ENCODE data around the gene P3H4. TPM values are rescaled to one million over a fixed set of nuclear protein-coding genes. Genes with fewer than 3 reads are reported as not detected.
"Not testable (repeated sequence)": the region's sequence is repeated elsewhere in the genome, so short reads cannot be mapped to it uniquely, and the experiment has no call there.

Gene P3H4
- total and polyA plus RNA-seq, 2 of the 4 experiments (the other 2 are of a cell fraction): 21.5 to 66.7 TPM

DNA sequence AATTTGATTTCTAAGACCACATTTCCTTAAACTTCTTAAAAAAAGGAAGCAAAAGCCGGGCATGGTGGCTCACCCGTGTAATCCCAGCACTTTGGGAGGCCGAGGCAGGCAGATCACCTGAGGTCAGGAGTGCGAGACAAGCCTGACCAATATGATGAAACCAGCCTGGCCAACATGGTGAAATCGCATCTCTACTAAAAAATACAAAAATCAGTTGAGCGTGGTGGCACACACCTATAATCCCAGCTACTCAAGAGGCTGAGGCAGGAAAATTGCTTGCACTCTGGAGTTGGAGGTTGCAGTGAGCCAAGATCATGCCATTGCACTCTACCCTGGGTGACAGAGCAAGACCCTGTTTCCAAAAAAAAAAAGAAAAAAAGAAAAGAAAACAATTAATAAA, 29.0 kb upstream of the P3H4 start:
- H3K23ac ChIP-seq (ENCODE audit: low read depth, low read length); H4K91ac ChIP-seq (ENCODE audit: insufficient read depth, low read depth, low read length); ATAC-seq (ENCODE audit: low read depth); H2AK5ac ChIP-seq (ENCODE audit: low read depth, low read length); H4K5ac ChIP-seq (ENCODE audit: low read depth, low read length); H3K79me1 ChIP-seq (ENCODE audit: low read depth in 1 of 2, low read length in 2 of 2); H3K56ac ChIP-seq (ENCODE audit: extremely low read depth, insufficient read depth, low read length); H3K27ac ChIP-seq (ENCODE audit: insufficient read depth, low read length); H3K36me3 ChIP-seq (ENCODE audit: control insufficient read depth, insufficient read depth, low read length); H3K9ac ChIP-seq (ENCODE audit: low read depth, low read length); CTCF ChIA-PET; H3K4me3 ChIP-seq (ENCODE audit: insufficient read depth, low read depth, low read length); H2AFZ ChIP-seq (replicated peaks; ENCODE audit: low read length, poor library complexity); H3K27me3 ChIP-seq (ENCODE audit: control insufficient read depth, insufficient read depth, low read length); POLR2A ChIA-PET (ENCODE audit: unreplicated experiment); H2BK15ac ChIP-seq (ENCODE audit: low read depth, low read length); H3K4ac ChIP-seq (ENCODE audit: low read depth, low read length); H4K20me1 ChIP-seq (ENCODE audit: insufficient read depth, low read length); H3K14ac ChIP-seq (replicated peaks; ENCODE audit: low read depth, low read length); H3K4me2 ChIP-seq (ENCODE audit: low read depth, low read length); H2BK120ac ChIP-seq (ENCODE audit: low read depth, low read length); H3K9me1 ChIP-seq (ENCODE audit: insufficient read depth, low read length); H2AK9ac ChIP-seq (replicated peaks; ENCODE audit: low read depth, low read length, poor library complexity); H3K4me1 ChIP-seq (ENCODE audit: control insufficient read depth, insufficient read depth, low read length); BruUV-seq (replicated peaks); H3K9me3 ChIP-seq (ENCODE audit: control insufficient read depth, insufficient read depth, low read length); H3K18ac ChIP-seq (ENCODE audit: low read depth, low read length); intact Hi-C loops (cut with micrococcal nuclease); dilution Hi-C loops (cut with HindIII; ENCODE audit: low sequenced_read_pairs, unreplicated experiment); H2BK20ac ChIP-seq (ENCODE audit: low read depth, low read length); in situ Hi-C loops (cut with MboI; ENCODE audit: low sequenced_read_pairs); H4K8ac ChIP-seq (ENCODE audit: low read depth in 2 of 2, low read length in 2 of 2); H2BK5ac ChIP-seq (ENCODE audit: low read depth, low read length, poor library complexity, severe bottlenecking); DNase-seq: not testable (repeated sequence)
- no CpG with 5 or more reads among the region's 6 CpGs for whole genome bisulfite sequencing, 2 experiments (ENCODE audit: extremely low coverage in 2 of 2, insufficient read length in 1 of 2)

DNA sequence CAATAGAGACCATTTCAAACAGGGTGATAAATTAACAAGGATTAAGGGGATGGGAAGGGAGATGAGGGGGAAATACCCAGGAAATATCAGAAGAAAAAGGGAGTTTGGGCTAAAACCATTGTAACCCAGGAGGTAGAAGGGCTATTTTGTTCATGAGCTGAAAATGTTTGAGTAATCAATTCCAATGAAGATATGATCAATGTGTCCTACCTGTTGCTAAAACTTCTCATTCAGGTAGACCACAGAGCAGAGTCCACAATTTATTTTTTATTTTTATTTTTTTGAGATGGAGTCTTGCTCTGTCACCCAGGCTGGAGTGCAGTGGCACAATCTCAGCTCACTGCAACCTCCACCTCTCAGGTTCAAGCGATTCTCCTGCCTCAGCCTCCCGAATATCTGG, 27.7 kb upstream of the P3H4 start:
- H3K4ac ChIP-seq (ENCODE audit: low read depth, low read length); H3K27me3 ChIP-seq (ENCODE audit: control insufficient read depth, insufficient read depth, low read length); H2BK5ac ChIP-seq (ENCODE audit: low read depth, low read length, poor library complexity, severe bottlenecking); ATAC-seq (ENCODE audit: low read depth); POLR2A ChIA-PET (ENCODE audit: unreplicated experiment); H2BK20ac ChIP-seq (ENCODE audit: low read depth, low read length); H4K8ac ChIP-seq (ENCODE audit: low read depth in 2 of 2, low read length in 2 of 2); H2BK15ac ChIP-seq (ENCODE audit: low read depth, low read length); H2AK5ac ChIP-seq (ENCODE audit: low read depth, low read length); H3K9ac ChIP-seq (ENCODE audit: low read depth, low read length); H3K4me2 ChIP-seq (ENCODE audit: low read depth, low read length); H4K5ac ChIP-seq (ENCODE audit: low read depth, low read length); dilution Hi-C loops (cut with HindIII; ENCODE audit: low sequenced_read_pairs, unreplicated experiment); H3K14ac ChIP-seq (replicated peaks; ENCODE audit: low read depth, low read length); H2AFZ ChIP-seq (replicated peaks; ENCODE audit: low read length, poor library complexity); H3K23ac ChIP-seq (ENCODE audit: low read depth, low read length); H3K56ac ChIP-seq (ENCODE audit: extremely low read depth, insufficient read depth, low read length); H3K4me3 ChIP-seq (ENCODE audit: insufficient read depth, low read depth, low read length); H2BK120ac ChIP-seq (ENCODE audit: low read depth, low read length); H3K9me3 ChIP-seq (ENCODE audit: control insufficient read depth, insufficient read depth, low read length); intact Hi-C loops (cut with micrococcal nuclease); DNase-seq; H3K27ac ChIP-seq (ENCODE audit: insufficient read depth, low read length); H4K91ac ChIP-seq (ENCODE audit: insufficient read depth, low read depth, low read length); in situ Hi-C loops (cut with MboI; ENCODE audit: low sequenced_read_pairs); CTCF ChIA-PET; H2AK9ac ChIP-seq (replicated peaks; ENCODE audit: low read depth, low read length, poor library complexity); H4K20me1 ChIP-seq (ENCODE audit: insufficient read depth, low read length); BruUV-seq (replicated peaks); H3K18ac ChIP-seq (ENCODE audit: low read depth, low read length); H3K36me3 ChIP-seq (ENCODE audit: control insufficient read depth, insufficient read depth, low read length): not testable (repeated sequence)
- H3K79me1 ChIP-seq (ENCODE audit: low read depth in 1 of 2, low read length in 2 of 2): peaks cover 7 to 17% of the 10 kb centered on the region in 2 experiments; a peak in 2 of 4 replicates
- no CpG with 5 or more reads among the region's 2 CpGs for WGBS, 2 experiments (ENCODE audit: extremely low coverage in 2 of 2, insufficient read length in 1 of 2)
- peaks cover 10% of the 10 kb centered on the region for H3K4me1 ChIP-seq (ENCODE audit: control insufficient read depth, insufficient read depth, low read length)
- peaks cover 15% of the 10 kb centered on the region for H3K9me1 ChIP-seq (ENCODE audit: insufficient read depth, low read length)

Data from IMR-90 (cell line).